HG02981 (cell line): ENCODE data around the gene SUFU.

ENCODE experiments used
- ATAC-seq: cut with Tn5 transposase; IDR thresholded peaks from one replicate; pipeline ENCODE4 v1.9.1; 2021; ENCODE audit warnings: mild to moderate bottlenecking, moderate library complexity; ENCODE audit not compliant: unreplicated experiment

Gene SUFU

GRCh38 chr10:102682416-102682815, 178.6 kb downstream of the SUFU start:
- ATAC-seq: no peak

GRCh38 chr10:102682981-102683380, 179.2 kb downstream of the SUFU start:
- ATAC-seq: no peak
